Dedifferentiated amniotic fluid mesenchymal stem cell (primary cell): ENCODE results near the gene PPRC1.

ENCODE experiments used
- DNase-seq: peaks from one replicate; pipeline ENCODE4 v3.0.0-alpha.2; 2016; ENCODE audit errors: extremely low spot score

Gene PPRC1

DNA sequence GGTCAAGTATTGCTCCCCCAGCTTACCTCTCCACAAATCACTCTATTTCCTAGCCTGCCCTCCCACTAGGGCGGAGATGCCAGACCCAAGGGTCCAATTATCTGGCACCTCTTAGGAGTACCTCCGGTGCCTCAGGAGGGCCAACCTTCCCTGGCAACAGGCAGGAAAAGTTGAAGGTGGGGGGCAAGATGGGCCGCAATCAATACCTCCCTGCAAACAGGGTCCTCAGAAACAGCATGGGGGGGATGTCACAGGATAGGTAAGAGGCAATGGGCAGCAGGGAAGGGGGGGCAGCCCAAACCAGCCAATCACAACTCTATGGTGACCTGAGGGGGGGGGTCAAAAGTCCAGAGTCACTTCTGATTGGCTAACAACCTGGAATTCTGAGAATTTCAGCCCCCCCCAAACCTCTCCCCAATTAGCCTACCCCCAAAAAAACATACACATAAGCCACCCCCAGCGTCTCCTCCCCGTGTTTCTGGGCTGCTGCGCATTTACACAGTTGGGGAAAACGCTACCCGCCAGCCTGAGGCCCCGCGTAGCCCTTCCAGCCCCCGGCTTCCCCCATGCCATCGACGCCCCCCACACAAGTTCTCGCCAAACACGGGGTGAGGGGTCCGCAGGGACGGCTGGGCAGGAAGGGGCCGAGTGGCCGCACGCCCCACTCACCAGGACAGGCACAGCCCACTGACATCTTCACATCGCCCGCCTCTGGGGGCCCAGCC is 13.3 kb upstream of the PPRC1 start:
- peak; percentile 47 for DNase-seq

GRCh38 chr10:102120142-102120990 is 12.5 kb upstream of the PPRC1 start, which contains the start of gene LDB1:
TSS of gene LDB1 (minus strand) at chr10:102120368. CDS start at chr10:102120110, 258 bp downstream.
- peak; percentile 49 for DNase-seq

GRCh38 chr10:102120991-102121738 is 11.7 kb upstream of the PPRC1 start:
- DNase-seq = peak; percentile 42

GRCh38 chr10:102121739-102122372 is 11.0 kb upstream of the PPRC1 start:
- DNase-seq = no peak

GRCh38 chr10:102122450-102122849 is 10.4 kb upstream of the PPRC1 start:
- DNase-seq = no peak

DNA sequence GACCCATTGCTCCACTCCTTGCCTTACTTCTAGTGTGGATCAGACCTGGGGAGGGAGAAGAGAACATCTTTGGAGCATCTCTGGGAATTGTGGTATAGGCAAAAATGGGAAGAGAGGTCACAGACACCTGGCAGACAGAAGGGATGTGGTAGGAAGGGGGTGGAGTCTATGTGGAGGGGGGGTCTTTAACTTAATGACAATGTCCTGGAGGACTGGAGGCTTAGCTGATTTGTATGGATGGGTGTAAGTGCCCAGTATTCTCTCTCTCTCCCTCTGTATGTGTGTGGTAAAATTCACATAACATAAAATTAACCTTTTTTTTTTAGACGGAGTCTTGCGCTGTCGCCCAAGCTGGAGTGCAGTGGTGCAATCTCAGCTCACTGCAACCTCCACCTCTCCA is 9.6 kb upstream of the PPRC1 start:
- DNase-seq = no peak

- no peak for DNase-seq
These were observed 1.3 kb upstream of the PPRC1 start for GRCh38 chr10:102131286-102132170.

DNA sequence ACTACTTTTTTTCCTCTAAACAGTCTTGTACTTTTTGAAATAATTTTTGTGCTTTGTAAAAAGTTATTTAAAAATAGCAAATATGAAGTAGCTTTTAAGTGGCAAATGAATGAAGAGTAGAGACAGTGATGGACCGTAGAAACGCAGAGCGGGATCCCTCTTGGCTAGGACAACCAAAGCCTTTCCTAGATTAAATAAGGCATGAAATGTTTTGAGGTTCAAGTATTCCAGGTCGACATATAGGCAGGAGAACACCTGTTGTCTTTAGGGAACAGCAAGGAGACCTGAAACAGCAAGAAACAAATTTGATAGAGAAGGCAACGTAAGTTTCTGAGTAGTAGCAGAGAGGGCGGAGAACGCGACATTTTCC is 662 bp upstream of the PPRC1 start:
- DNase-seq = no peak

- DNase-seq = peak; percentile 72
These were observed 744 bp downstream of the PPRC1 start for GRCh38 chr10:102133373-102134195.

DNA sequence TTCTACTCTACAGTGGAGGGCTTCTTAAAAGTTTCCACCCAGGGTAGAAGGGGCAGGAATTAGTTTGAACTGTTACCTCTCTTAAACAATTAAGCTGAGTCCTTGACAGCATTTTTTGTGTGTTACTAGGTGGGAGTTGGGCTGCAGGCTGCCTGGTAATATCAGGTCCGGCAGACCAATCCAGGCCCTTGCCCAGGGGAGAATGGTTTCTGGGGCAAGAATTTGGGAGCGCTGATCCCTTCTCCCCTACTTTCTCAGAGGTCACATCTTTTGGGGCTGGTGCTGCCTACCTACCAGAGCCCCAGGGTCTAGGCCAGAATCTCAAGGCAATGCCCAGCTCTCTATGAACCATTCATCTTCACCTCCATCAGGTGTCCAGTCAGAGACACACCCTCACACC is 1.6 kb downstream of the PPRC1 start:
- DNase-seq = no peak

GRCh38 chr10:102135956-102136526 is 3.2 kb downstream of the PPRC1 start:
- DNase-seq = no peak

DNA sequence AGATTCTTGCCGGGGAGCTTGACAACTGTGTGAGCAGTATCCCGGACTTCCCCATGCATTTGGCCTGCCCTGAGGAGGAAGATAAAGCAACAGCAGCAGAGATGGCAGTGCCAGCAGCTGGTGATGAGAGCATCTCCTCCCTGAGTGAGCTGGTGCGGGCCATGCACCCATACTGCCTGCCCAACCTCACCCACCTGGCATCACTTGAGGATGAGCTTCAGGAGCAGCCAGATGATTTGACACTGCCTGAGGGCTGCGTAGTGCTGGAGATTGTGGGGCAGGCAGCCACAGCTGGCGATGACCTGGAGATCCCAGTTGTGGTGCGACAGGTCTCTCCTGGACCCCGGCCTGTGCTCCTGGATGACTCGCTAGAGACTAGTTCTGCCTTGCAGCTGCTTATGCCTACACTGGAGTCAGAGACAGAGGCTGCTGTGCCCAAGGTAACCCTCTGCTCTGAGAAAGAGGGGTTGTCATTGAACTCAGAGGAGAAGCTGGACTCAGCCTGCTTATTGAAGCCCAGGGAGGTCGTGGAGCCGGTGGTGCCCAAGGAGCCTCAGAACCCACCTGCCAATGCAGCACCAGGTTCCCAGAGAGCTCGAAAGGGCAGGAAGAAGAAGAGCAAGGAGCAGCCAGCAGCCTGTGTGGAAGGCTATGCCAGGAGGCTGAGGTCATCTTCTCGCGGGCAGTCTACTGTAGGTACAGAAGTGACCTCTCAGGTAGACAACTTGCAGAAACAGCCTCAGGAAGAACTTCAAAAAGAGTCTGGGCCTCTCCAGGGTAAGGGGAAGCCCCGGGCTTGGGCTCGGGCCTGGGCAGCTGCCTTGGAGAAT is 6.7 kb downstream of the PPRC1 start:
- no peak for DNase-seq

DNA sequence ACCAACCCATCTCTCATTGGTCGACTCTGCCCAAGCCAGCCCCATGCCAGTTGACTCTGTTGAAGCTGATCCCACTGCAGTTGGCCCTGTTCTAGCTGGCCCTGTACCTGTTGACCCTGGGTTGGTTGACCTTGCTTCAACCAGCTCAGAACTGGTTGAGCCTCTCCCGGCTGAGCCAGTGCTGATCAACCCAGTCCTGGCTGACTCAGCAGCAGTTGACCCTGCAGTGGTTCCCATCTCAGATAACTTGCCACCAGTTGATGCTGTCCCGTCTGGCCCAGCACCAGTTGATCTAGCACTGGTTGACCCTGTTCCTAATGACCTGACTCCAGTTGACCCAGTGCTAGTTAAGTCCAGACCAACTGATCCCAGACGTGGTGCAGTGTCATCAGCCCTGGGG is 7.4 kb downstream of the PPRC1 start:
- no peak for DNase-seq

DNA sequence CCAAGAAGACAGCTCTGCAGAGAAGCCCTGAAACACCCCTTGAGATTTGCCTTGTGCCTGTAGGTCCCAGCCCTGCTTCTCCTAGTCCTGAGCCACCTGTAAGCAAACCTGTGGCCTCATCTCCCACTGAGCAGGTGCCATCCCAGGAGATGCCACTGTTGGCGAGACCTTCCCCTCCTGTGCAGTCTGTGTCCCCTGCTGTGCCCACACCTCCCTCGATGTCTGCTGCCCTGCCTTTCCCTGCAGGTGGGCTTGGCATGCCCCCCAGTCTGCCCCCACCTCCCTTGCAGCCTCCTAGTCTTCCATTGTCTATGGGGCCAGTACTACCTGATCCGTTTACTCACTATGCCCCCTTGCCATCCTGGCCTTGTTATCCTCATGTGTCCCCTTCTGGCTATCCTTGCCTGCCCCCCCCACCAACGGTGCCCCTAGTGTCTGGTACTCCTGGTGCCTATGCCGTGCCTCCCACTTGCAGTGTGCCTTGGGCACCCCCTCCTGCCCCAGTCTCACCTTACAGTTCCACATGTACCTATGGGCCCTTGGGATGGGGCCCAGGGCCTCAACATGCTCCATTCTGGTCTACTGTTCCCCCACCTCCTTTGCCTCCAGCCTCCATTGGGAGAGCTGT is 8.2 kb downstream of the PPRC1 start:
- no peak for DNase-seq

DNA sequence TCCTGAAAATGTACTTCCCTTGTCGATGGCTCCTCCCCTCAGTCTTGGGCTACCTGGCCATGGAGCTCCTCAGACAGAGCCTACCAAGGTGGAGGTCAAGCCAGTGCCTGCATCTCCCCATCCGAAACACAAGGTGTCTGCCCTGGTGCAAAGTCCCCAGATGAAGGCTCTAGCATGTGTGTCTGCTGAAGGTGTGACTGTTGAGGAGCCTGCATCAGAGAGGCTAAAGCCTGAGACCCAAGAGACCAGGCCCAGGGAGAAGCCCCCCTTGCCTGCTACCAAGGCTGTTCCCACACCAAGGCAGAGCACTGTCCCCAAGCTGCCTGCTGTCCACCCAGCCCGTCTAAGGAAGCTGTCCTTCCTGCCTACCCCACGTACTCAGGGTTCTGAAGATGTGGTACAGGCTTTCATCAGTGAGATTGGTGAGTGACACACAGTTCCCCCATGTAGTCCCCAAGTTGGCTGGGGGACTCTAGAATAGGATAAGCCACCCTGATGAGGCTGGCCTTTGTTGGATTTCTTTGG is 8.8 kb downstream of the PPRC1 start:
- DNase-seq = no peak

DNA sequence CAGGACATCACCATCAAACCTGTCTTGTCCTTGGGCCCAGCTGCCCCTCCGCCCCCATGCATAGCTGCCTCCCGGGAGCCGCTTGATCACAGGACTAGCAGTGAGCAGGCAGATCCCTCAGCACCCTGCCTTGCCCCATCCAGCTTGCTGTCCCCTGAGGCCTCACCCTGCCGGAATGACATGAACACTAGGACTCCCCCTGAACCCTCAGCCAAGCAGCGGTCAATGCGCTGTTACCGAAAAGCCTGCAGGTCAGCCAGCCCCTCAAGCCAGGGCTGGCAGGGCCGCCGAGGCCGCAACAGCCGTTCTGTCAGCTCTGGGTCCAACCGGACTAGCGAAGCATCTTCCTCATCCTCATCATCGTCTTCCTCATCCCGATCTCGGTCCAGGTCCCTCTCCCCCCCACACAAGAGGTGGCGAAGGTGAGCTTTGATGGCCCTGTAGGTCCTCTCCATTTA is 14.2 kb downstream of the PPRC1 start:
- no peak for DNase-seq

DNA sequence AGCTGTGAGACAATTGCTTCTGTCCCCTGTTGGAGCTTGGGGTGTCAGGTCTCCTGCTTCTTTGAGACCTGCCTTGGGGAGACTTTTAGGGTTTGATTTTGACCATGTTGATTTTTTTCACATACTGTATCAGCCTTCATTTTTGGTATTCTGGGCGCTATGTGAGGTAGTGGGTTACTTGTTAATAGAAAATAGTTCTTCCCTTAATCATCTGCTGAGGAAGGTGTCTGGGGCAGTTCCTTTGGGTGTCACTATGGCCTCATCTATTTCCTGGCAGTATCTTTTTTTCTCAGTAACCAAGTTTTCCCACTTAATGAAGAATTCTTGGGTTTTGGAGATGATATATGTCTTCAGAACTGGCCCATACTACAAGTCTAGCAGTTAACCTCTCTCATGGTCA is 14.7 kb downstream of the PPRC1 start:
- DNase-seq = no peak

DNA sequence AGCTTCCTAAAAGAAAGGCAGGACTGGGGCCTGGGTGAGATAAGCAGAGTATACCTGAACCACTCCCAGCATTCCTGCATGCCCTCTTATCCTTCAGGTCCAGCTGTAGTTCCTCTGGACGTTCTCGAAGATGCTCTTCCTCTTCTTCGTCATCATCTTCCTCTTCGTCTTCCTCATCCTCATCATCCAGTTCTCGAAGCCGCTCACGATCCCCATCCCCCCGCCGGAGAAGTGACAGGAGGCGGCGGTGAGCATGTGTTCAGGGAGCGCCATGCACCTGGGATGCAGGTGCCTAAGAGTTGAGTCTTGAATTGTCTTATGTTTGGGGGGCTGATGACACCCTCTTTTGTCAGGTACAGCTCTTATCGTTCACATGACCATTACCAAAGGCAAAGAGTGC is 15.4 kb downstream of the PPRC1 start:
- DNase-seq = no peak
